GM19043 (cell line): Measurements from ENCODE around the gene OR4C3.
"Not testable (repeated sequence)": the region's sequence is repeated elsewhere in the genome, so short reads cannot be mapped to it uniquely, and the experiment has no call there.

Experiments used
- ATAC-seq: cut with Tn5 transposase; IDR thresholded peaks from one replicate; pipeline ENCODE4 v1.9.1; 2021; ENCODE audit warnings: low read depth; ENCODE audit not compliant: unreplicated experiment

Gene OR4C3

DNA sequence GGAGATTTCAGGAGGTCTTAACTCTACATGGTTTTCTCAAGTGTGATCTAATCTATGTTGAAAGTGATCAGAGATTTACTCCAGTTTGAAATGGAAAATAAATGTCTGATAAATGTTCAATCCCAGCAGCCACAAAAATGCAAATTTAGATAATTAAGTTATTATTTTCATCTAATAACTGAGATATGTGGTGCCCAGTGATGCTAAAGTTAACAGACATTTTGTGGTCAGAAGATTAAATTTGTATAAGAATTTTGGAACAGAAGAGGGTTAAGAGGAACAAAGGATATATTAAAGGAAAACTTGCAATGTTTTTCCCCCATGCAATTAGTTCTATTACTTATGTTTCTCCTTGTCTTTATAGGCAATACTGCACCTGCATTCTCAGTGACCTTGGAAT lies at the start of gene OR4C3:
Gene OR4C3, plus strand, starts transcription at position 301 of the 400 bp plus-strand sequence. CDS start 102 bp downstream, outside the sequence.
- ATAC-seq, result not testable (repeated sequence)

- ATAC-seq, result no peak
Observed at GRCh38 chr11:48305923-48306322, 18.8 kb upstream of the OR4C3 start, which contains the start of gene OR4S1. Gene OR4S1 (plus strand): TSS chr11:48306223. CDS start chr11:48306223, 0 bp downstream.

DNA sequence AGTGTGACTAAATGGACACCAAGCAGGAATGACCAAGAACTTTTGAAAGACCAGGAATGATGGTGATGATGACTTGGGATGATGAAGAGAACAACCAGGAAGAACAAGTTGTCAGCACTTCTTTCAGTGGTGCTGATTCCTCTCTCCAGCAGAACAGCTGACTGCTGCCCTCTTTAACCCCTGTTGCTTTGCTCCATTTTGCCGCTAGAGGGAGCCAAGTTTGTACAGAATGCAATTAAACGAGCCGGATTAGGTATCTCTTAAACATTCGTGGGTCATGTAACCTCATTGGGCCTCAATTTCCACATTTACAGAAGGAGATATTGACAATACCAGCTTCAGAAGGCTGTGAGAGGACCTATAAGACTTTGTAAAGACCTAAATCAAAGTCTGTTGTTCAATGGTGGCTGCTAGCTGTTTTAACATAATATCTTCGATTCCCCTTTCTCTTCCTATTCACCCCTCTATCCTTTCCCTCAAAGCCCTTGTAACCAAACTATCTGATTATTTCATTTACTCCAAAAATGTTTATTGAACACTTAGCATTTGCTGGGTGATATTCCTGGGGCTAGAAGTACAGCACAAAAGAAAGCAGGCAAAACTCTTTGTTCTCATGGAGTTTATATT lies 16.8 kb upstream of the OR4C3 start:
- ATAC-seq, result peak; percentile 88

DNA sequence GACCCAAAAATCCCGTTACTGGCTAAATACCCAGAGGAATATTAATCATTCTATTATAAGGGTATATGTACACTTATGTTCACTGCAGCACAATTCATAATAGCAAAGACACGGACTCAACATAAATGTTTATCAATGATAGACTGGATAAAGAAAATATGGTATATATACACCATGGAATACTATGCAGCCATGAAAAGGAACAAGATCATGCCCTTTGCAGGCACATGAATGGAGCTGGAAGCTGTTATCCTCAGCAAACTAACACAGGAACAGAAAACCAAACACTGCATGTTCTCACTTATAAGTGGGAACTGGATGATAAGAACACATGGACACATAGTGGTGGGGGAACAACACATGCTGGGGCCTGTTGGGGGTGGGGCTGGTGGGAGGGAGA lies 11.1 kb upstream of the OR4C3 start:
- not testable (repeated sequence) for ATAC-seq

DNA sequence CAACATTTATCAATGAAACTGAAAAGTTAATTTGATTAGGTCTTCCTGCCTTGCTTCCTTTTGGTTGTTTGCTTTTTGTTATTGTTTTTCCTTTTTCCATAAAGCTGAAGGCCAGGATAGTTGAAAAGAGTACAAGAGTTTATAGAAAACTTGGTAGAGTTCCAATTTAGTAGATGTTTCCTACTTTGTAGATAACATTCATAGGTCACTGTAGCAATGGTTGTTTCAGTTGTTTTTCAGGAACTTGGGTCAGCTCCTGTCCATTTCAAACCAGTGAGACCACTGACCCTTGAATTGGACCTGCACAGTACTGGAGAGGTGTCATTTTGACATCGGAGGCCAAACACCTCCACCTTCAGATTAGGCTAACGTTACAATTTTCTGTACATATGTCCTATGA lies 4.9 kb upstream of the OR4C3 start:
- ATAC-seq, result not testable (repeated sequence)

DNA sequence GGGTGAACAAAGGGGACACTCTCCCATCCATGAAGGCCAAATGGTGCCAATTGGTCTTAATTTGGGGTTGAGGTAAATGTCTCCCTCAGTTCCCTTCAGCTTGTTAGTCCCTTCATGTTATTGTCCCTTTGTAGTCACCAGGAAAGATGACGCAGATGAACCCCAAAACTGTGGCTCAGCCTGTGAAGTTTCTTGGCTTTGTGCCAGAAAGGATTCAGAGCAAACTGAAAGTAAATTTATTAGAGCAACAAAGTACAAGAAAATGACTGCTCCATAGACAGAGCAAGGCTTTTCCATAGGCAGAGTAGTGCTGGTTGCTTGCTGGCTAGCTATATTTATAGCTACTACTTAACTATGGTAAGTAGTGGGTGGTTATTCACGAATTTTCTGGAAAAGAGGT lies 16.7 kb downstream of the OR4C3 start:
- ATAC-seq, result no peak

GRCh38 chr11:48342505-48342904 lies 17.8 kb downstream of the OR4C3 start:
- ATAC-seq, result not testable (repeated sequence)

GRCh38 chr11:48346286-48346685 lies 21.6 kb downstream of the OR4C3 start:
- ATAC-seq, result not testable (repeated sequence)

DNA sequence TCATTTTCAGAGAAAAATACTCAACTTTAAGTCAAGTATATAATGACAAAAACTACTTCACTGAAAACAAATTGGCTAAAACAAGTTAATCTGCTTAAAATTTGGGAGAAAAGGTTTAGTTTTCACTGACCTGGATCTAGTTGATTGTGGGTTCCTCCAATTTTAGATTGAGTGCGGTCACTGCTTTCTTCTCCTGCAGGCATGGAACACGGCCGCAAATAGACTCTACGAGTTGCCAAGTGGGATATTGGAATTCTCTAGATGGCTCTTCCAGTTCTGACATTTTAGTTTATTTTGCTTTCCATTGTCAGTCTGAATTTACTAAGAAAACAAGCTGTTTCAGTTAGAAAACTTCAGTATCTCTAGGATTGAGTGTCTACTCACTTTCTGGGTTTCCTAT lies 29.3 kb downstream of the OR4C3 start:
- ATAC-seq, result no peak

DNA sequence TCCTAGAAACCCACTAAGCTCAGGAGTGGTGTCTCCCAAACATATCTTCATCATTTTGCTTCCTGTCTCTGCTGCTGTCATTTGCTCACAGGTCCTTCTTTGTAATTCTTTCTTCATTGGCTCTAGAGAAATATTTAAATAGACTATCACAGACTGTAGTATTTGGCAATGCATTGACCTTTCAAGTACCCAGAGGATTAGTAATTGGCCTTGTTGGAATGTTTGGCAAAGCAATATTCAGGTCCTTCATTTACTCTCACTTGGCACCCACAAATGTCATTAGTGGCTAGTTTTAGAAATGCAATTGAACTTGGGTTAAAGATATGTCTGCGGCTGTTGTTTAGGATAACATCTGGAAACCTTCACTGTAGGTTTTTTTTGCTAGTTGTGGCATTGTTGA lies 30.0 kb downstream of the OR4C3 start:
- no peak for ATAC-seq

GRCh38 chr11:48361289-48361688 lies 36.6 kb downstream of the OR4C3 start:
- ATAC-seq, result not testable (repeated sequence)

DNA sequence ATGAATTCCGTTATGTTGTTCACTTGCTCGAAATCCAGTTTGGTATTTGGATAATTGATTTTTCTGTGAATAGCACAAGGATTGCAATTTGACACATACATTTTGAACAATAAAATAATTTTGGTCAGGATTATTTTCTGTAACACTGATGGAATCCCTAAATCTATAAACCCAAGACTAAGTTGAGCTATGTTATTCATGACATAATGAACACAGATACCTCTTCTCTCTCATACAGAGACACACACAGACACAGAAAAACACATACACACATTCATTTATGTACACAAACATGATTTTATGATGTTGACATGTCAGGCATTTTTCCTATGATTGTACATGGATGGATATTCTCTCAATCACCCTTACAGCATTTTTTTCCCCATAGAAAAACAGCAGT lies 41.6 kb downstream of the OR4C3 start, which contains the start of gene OR4C5:
Gene OR4C5, minus strand, starts transcription at position 101 of the 400 bp plus-strand sequence. Its CDS starts 0 bp downstream, at position 101.
- no peak for ATAC-seq
